Stromal cell of bone marrow (primary cell): ENCODE measurements around the gene EHD4.
A peak's percentile ranks its signal among the peaks of the same experiment; 100 is the strongest.

Experiments used
- DNase-seq: peaks from one replicate; pipeline ENCODE4 v3.0.0-alpha.2; 2012; ENCODE audit warnings: low read depth

Gene EHD4

DNA sequence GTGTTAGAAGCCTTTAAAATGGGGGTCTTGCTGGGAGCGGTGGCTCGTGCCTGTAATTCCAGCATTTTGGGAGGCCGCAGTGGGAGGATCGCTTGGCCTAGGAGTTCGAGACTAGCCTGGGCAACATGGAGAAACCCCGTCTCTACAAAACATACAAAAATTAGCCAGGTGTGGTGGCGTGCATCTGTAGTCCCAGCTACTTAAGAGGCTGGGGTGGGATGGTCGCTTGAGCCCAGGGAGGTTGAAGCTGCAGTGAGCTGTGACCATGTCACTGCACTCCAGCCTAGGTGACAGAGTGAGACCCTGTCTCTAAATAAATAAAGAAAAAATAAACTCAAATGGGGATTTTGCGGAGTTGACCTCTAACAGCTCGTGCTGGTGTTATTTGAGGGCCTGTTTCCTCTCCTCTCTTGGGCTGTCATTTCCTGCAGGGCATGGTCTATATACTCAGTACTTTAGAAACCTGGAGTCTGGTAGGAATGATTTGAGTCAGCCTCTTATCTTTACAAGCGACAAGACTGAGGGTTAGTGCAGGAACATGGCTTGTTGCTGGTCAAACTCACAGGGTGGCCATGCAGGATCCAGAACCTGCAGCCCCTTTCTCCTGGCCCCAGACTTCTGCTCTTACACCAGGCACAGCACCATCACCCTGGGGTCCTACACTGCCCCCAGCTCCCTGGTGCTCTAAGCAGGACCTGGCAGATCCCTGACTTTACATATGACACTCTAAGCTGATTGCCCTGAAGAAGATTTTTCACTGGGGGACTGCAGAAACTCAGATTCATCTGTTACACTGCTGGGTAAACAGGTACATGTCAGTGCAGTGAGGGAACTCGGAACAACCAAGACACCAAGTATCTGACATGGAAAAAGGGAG is 15.1 kb downstream of the EHD4 start:
- DNase-seq: no peak

DNA sequence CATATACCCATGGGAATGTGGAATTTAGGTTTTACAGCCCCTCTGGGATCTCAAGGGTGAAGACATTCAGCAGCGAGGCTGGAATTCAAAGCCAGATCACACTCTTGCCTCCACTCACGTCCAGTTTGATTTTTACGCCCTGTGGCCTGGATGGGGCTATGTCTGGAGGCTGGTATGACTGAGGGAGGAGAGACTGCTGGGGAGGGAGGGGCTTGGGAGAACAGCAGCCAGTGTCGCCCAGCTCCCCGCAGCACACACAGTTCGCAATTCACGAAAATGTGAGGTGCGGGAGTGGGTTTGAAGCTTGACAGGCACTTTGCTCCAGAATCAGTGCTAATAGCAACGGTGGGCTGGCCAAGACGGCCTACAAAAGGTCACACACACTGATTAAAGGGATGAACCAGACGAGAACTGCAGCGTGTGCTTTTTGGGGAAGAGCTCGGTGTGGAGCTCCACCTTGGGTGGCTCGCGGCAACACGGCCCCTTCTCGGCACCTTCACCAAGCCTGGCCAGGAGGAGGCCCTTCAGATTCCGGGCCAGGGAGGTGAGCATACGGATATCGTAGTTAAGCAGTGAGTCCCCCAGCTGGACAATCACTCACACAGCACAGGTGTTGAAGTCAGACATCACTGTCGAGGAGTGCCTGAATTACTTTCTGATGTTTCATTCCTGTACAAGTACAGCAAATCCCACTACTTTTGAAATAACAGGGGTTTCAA is 16.4 kb downstream of the EHD4 start:
- no peak for DNase-seq

GRCh38 chr15:41955100-41955499 is 17.3 kb downstream of the EHD4 start:
- DNase-seq: no peak

DNA sequence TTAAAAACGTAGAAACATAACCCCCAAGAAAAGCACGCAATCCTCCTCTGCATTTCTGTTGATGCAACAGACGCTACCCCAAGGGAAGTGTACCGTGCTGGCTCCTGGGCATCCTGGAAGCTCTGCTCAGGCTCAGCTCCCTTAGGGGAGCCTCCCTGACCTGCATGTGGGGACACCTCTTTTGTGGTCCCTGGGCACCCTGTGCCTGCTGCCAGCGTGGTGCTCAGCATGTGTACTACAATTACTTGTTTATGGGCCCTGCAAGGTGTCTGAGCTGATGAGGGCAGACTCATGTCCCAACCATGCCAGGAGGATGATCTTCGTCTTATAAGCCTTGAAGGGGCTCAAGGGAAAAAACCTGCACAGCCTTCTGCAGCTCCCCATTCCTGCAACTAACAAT is 18.3 kb downstream of the EHD4 start:
- no peak for DNase-seq

DNA sequence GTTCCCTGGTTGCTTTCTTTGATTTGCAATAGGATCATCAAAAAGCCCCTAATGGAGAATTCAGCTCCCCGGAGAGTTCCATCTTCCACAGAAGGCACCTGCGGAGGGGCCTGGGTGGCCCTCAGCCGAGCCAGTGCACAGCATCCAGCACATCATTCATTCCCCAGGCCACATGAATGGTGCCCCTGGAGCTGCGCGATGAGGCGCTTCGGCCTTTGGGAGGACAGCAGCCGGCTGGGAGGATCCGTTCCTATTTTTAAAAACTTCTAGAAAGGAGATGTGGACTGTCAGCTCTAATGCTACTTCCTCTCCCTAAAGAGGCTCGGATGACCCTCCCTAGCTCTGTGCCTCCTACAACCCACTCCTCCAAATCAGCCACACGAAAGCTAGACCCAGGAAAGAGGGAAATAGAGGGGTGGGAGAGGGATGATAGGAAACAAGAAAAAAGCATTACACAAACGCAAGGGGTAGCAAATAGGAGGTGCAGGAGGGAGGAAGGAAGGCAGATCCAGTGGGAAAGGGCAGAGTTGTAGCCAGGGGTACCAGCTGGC is 20.3 kb downstream of the EHD4 start:
- DNase-seq: no peak

- DNase-seq: no peak
Measured at GRCh38 chr15:41951571-41951970, 20.8 kb downstream of the EHD4 start.

DNA sequence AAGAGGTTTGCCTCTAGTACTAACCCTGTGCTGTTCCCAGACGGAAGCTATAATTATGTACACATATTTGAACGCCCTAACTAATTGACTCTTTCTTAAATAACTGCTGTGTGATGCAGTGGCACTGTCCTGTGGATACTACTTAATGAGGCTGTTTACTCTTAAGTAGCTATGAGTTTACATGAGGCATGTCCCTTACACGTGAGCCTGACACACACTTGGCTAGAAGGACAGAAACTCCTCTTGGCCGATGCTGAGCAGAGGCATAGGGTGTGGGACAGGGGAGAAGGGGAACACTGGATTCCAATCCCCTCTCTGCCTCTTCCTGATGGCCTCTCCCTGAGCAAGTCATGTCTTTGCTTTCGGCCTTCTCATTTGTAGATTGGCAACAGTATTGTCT is 21.9 kb downstream of the EHD4 start:
- no peak for DNase-seq

- no peak for DNase-seq
Measured at GRCh38 chr15:41950127-41950483, 22.3 kb downstream of the EHD4 start.

GRCh38 chr15:41949401-41950126 is 22.8 kb downstream of the EHD4 start:
- no peak for DNase-seq

DNA sequence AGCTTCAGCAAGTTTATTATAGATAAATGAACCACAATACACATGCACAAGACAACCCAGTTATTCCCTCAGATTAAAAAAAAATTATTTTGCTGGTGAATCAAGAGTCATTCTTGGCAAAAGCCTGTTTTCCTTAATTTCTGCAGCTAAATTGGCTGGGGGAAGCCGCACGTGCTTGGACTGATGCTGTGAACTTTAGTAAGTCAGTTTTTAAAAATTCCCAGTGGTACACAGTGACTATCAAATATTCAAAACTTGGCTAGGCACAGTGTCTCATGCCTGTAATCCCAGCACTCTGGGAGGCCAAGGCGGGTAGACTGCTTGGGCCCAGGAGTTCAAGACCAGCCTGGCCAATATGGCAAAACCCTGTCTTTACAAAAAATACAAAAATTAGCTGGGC is 23.9 kb downstream of the EHD4 start:
- DNase-seq: no peak

- DNase-seq: no peak
Measured at GRCh38 chr15:41946970-41947369, 25.4 kb downstream of the EHD4 start.

- no peak for DNase-seq
Measured at GRCh38 chr15:41945731-41946130, 26.6 kb downstream of the EHD4 start.

DNA sequence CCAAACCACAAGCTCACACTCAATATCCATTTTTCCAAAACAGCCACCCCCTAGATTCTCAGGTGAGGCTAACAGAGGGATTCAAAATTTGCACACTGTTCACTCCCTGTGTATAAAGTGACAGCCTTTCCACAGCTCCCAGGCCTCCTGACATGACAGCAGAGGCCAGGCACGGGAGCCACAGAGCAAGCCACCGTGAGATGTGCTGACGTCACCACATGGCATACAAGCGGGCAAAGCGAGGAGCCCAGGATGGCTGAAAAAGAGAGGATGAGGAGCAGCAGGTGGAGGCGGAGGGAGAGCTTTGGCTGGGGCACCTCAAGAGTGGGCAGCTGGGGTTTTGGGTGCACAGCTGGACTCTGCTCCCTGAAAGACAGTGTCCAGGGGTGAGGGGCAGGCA is 27.1 kb downstream of the EHD4 start:
- DNase-seq: no peak

DNA sequence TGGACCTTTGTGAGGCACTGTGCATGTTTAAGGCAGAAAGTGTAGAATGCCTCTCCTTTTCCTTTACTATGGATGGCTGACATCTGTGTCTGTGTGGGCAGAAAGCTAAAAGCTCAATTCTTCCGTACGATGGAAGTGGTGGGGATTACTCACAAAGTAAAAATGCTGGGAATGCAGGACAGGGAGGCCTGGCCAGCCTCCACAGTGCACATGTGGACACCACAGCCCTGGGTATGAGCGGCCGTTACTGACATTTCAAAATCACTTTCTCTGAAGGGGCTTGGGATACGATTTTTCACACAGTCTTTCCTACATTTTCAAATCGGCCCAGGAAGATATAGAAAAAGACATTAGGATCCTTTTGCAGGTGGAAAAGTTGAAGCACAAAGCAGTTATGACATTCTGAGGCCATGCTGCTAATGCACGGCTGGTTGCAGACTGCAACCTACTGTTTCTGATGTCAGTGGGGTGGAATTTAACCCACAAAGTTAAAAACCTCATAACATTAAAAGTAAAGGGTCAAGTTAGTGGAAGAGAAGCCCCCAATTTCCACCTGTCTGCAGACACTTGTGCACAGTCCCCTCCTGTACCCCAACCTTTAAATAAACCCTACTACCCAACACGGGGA is 27.9 kb downstream of the EHD4 start:
- peak; percentile 70 for DNase-seq

DNA sequence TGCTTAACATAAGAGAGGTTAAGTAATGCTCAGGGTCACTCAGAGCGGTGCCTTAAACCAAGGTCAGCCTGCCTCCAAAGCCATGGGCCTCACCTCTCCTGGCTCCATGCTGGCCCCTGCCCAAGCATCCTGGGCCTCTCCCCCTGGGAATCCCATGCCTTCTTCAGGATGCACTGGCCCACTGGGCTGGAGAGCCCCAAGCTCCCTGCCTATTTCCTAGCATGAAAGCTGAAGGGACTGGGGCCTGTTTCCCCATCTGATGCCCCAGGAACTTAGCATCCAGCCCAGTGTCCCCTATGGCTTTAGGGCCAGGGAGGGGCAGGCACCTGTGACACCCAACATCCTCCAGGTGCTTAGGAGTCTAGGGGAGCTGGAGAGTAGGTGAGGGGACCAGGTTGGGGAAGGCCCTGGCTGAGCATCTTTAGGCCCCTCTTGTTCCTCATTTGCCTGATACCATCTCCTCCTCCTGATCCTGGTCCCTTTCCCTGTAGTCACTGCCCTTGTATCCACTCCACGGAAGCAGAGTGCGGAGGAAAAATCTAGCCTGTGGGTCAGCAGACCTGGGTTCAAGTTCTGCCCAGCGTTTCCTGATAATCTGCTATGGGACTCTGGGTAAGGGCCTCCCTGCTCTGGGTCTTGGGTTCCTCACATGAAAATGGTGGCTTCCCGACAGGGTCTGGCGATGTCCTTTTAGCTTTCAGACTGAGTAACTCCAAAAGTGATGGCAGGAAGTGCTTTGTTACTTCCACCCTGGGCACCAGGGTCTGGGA is 28.6 kb downstream of the EHD4 start:
- no peak for DNase-seq

DNA sequence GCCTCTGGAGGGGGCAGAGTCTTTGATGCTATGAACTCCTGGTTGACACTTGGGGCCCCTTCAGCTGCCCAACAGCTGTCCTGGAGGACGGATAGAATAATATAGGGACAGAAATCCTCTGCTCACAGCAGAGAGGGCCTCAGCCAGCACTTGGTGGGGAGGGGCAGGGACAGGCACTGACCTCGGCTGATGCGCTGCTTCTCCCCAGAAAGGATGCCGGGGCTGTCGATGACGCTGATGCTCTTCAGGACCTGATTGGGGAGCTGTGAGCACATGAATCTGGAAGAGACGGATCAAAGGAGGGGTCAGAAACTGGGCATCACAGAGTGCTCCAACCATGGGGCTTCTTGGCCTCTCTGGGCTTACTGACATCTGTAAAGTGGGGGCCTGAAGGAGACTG is 29.5 kb downstream of the EHD4 start:
- DNase-seq: no peak

- DNase-seq: no peak
Measured at GRCh38 chr15:41941644-41942415, 30.5 kb downstream of the EHD4 start.

- no peak for DNase-seq
Measured at GRCh38 chr15:41940441-41940857, 31.9 kb downstream of the EHD4 start.

DNA sequence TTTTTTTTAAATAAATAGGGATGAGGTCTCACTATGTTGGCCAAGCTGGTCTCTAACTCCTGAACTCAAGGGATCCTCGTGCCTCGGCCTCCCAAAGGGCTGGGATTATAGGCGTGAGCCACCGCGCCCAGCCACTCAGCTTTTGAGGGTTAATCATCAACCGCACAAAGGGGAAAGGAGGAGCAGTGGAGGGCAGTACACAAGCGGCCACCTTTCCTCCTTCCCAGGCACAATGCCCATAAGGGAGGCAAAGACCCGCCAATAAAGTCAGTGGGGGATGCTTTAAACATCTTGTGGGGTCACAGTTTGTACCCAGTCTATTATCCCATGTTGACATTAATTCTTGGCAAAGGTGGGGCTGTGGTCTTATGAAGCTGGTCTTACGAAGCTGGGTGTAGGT is 32.4 kb downstream of the EHD4 start:
- DNase-seq: no peak

DNA sequence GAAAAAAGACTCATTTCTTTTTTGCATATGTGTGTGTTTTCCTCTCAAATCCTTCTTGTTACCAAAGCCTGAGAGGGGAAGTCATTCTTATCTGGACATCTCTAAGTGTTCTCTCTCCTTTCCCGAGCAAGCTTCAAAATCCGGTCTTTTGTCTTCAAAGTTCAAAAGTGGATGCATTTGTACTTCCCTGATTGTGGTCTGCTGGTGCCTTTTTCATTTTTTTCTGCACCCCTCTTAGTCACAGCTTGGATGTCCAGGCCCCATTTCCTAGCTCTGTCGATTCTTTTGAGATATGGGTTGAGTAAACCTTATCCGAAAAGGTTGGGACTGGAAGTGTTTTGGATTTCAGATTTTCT is 34.8 kb downstream of the EHD4 start:
- DNase-seq: no peak
